Activated CD4-positive, alpha-beta T cell treated with anti-CD3 and anti-CD28 coated beads, Interleukin-2, amount 50 U/mL, for 1 hour (primary cell): ENCODE results near the gene CDKN2AIPNL.

Experiments used
- DNase-seq: peaks from one replicate; pipeline ENCODE4 v3.0.0-alpha.2; 2020

Gene CDKN2AIPNL

DNA sequence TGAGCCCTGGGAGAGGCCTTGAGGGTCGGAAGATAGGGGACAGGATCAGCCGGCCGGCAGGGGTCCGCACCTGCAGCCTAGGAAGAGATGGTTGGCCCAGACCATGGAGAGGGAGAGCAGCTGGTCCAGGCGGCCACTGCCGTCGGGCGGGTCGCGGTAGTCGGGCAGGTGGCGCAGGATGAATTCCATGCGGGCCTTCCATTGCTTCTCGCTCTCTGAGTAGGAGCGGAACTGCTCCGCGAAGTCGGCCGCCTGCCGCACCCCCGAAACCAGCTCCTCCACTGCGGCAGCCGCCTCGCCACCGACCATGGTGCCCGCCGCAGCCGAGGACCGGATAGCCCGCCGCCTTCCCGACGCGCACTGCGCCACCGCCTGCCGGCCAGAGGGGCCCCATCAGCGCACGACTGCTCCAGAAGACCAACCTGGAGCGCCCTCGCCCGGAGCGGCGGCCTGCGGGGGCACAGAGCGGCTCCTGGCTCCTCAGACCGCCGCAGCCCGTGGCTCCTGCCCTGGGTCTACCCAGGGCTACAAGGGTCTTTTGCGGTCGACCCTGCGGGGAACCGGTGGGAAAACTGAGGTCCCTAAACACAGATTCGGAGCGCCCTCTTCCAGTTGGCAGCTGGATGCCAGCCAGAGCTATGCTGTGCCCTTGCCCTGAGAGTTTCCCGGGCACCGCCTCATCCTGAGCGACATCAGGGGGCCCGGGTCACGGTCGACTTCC is at the start of gene CDKN2AIPNL:
CDKN2AIPNL (minus strand) TSS at position 336 of the 721 bp plus-strand sequence; CDS start at position 309, 27 bp downstream.
- peak; percentile 89 for DNase-seq

- DNase-seq: no peak
These were observed 48.9 kb upstream of the CDKN2AIPNL start for GRCh38 chr5:134460551-134460950.

DNA sequence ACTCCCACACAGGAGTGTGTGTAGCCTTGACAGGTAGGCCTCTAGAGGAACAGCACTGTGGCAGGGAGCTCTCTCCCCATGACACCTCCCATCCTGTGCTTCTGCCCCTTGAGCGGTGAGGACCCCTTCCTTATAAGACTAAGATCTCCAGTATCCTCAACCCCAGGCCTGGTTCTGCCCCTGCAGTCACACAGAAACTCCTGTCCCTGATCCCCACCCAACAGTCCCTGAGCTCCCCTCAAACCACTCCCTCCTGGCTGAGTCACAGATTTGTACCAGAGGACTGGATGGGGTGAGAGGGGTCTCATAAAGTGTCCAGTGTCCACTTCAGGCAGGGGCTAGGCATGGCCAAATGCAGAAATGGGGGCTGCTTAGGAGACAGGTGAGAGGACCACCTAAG is 47.8 kb upstream of the CDKN2AIPNL start:
- no peak for DNase-seq

GRCh38 chr5:134459010-134459403 is 47.3 kb upstream of the CDKN2AIPNL start:
- no peak for DNase-seq

DNA sequence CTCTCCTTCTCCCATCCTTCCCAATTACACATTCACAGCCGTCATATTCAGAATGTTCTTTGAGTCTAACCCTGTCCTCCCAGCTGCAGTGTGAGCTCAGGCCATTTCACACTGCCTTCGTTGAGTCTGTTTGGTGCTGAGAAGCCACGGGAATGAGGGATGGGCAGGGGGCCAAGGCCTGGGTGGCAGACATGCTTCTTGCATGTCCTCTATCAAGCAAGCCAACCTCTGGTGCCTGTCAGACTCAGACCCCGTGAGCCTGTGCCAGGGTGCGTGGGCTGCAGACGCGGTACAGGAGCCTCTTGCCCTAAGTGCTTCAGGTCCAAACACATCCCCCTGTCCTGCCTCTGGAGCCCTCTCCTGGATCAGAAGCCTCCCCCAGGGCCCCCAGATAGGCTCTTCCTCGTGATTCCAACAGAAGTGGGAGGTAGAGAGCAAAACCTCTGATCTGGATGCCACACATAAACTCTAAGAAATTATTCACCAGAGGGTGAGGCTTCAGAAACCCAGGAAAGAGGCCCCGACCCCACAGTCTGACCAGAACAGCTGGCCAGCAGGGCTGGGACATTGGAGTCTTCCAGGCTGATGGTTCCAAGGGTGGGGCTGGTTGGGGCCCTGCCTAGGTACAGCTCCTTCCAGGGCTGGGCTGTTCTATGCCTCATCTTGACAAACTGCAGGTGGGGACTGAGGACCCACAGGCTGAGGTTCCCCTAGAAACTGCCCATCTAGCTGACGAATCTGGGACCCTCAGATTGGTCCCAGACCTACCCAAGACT is 46.7 kb upstream of the CDKN2AIPNL start:
- DNase-seq: no peak

DNA sequence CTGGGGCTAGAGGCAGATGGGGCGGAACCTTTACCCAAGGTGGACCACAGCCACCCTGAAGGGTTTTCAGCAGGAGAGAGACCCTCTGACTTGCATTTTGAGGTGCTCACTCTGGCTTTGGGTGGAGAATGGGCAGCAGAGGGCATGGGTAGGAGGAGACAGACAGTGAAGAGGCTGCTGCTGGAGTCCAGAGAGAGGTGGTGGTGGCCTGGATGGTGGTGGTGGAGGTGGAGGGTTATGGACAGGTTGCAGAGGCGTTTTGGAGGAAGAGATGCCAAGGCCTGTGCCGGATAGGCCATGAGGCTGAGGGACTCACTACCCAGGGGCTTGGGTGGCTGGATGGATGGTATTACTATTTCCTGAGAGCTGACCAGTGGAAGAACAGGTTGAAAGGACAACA is 46.1 kb upstream of the CDKN2AIPNL start:
- no peak for DNase-seq

DNA sequence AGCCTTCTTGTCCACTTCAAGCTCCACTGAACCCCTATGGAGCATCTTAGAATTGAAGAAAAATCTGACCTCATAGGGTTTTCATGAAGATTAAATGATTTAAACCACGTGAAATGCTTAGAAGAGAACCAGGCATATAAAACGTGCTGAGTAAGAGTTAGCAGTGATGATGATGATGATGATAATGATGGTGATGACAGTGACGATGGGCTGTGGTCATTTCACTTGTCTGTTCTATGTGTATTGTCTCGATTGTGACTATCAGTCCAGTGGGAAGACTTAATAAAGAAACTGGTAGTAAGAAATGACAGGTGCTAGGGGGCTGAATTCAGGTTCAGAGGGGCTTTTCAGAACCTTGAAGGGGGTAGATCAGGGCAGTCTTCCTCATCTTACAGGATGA is 45.1 kb upstream of the CDKN2AIPNL start:
- no peak for DNase-seq

GRCh38 chr5:134455466-134455865 is 43.8 kb upstream of the CDKN2AIPNL start:
- no peak for DNase-seq

DNA sequence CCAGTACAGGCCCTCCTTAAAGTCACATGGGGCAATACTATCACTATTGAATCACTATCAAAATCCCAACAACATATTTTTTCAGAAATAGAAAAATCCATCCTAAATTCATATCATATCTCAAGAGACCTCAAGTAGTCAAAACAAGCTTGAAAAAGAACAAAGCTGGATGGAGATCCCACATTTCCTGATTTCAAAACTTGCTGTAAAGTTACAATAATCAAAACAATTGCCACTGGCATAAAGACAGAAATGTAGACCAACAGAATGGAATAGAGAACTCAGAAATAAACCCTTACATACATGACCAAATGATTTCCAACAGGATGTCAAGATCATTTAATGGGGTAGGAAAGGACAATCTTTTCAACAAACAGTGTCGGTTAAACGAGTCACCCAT is 41.3 kb upstream of the CDKN2AIPNL start:
- DNase-seq: no peak

DNA sequence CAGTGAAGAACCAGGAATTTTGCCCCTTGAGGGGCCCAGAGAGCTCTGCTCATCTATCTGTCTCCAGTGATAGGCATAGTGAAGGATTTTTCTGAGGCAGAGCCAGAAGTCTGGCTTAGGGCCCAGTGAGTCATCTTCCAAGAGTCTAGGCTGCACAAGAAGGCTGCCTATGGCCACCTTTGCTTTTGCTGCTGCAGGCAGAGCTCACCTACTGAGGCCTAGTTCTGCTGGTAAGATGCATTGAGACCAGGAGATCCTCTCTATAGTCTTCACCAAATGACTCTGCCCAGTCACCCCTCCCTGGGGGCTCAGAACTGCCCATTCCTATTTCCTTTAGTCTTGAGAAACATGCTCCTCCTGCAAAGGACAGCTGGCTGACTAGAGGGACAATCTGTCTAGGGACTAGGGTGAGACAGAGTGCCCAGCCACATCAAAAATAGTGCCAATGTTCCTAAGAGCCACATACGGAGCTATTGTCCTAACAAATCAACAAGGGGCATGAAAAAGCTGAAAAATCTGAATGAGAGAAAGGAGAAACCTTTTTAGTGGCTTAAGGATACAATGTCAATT is 40.3 kb upstream of the CDKN2AIPNL start:
- DNase-seq: no peak

DNA sequence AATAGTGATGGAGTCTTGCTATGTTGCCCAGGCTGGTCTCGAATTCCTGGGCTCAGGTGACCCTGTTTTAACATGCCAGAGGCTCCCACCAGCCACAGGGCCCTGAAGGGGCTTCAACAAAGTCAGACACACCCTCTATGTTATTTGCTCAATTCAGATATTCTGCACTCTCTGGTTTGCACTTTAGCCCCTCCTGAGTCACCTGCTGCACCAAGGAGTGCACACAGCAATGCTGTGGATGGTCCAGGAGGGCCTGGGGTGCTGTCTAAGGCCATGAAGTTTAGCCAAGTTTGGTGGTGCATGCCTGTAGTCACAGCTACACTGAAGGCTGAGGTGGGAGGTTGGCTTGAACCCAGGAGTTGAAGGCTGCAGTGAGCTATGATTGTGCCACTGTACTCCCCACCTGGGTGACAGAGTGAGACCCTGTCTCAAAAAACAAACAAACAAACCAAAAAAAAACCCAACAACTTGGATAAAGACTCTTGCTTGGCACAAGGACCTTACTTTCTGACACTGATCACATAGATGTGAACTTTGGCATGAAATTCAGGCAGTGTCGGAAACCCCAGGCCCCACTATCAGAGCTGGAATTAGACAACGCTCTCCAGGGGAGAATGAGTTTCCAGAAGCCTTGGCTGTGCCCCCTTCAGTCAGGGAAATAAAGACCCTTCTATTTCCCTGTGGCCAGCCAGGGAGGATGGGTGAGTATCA is 39.7 kb upstream of the CDKN2AIPNL start:
- DNase-seq: no peak

DNA sequence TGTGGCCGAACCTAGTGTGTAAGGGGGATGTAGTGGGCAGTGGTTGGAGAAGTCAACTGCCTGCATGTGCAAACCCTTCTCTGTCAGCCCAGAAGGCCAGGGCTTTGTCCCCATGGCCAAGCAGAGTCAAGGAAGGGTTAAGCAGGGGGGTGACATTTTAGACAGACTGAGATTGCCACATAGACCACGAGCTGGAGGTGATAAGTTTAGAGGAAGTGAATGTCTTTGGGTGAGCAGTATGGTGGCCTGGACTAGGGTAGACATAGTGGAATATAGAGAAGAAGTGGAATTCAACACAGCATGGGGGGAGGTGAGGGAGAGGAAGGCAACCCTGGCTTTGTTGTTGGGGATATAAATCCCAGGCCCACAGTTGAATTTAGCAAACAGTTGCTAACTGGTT is 38.7 kb upstream of the CDKN2AIPNL start:
- DNase-seq: no peak

- no peak for DNase-seq
These were observed 37.5 kb upstream of the CDKN2AIPNL start for GRCh38 chr5:134449167-134449566.

DNA sequence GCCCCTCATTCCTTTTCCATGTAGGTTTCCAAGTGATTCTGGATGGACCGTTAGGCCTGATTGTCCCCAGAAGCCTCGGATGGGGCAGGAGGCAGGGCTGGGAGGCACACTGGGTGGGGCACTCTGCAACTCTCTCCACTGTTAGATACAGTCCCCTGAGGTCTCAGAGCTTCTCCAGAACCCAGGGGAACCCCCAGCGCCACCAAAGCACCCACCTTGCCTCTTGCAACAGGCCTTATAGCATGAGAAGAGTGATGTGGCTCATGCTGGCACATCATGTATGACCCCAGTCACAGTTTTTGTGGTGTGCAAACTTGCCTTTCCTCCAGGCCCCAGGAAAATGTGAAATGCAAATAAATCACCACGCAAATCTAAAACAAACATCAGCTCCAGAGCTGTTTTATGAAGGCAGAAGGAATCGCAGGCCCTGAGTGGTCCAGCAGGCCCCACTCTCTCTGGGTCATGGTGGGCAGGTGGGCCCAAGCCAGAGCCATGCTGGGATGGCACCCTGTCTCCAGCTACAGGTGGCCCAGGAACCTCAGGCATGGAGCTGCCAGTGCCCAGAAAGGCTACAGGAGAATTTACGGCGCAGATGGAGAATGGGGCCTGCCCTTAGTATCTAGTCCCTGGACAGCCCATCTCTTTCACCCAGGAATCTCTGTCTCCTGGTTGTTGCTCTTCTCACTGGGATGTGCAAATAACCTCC is 36.3 kb upstream of the CDKN2AIPNL start:
- DNase-seq: no peak

DNA sequence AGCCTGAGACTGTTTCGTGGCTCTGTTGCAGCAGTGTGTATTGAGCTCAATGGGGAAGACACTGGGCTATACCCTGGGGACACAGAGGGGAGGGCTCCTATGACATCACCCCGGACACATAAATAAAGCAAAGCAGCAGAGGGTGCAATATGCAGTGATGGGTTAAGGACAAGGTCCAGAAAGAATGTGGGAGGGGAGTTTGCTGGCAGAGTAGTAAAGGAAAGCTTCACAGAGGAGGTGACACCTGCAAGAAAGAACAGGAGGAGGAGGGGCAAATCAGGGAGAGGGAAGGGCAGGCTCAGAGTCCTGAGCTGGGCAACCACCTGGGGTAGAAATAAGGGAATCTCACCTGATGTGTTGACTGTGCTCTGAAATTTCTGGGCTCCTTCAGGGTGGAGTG is 35.3 kb upstream of the CDKN2AIPNL start:
- no peak for DNase-seq

GRCh38 chr5:134445856-134446818 is 34.5 kb upstream of the CDKN2AIPNL start:
- no peak for DNase-seq

GRCh38 chr5:134444941-134445471 is 33.3 kb upstream of the CDKN2AIPNL start:
- DNase-seq: no peak

- DNase-seq: no peak
These were observed 28.6 kb upstream of the CDKN2AIPNL start for GRCh38 chr5:134440201-134440755.

GRCh38 chr5:134439210-134439654 is 27.6 kb upstream of the CDKN2AIPNL start:
- DNase-seq: no peak

DNA sequence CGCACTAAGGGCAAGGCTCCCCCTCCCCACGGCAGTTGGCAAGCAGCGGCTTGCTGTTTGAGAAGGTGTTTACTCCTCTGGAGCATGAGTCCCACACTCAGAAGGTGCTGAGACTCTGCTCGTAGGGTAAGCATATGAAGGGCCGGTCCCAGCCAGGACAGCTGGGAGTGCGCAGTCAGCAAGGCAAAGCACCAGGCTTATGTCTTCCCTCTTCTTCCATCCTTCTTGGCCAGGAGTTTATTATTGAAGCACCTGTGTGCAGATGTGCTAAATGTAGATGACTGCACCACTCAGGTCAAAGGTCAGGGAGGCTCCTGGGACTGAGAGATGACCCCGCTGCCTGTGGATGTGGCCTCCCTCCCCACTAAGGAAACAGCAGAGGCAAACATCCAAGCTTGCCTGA is 27.0 kb upstream of the CDKN2AIPNL start:
- no peak for DNase-seq
